Stimulated activated CD4-positive, alpha-beta T cell treated with anti-CD3 and anti-CD28 coated beads, Interleukin-1b, Interleukin-23, amount 100 ng/mL, for 1 hour (primary cell): ENCODE results near the gene MED12L.
A peak's percentile ranks its signal among the peaks of the same experiment; 100 is the strongest.
"Not testable (repeated sequence)": the region's sequence is repeated elsewhere in the genome, so short reads cannot be mapped to it uniquely, and the experiment has no call there.

Experiments
- DNase-seq, 2 donors: peaks; one replicate each; pipeline ENCODE4 v3.0.0-alpha.2; 2020; ENCODE audit warnings: low read depth in 2 of 2

The MED12L gene

GRCh38 chr3:151213881-151214280, 128.4 kb downstream of the MED12L start:
- no peak for DNase-seq

GRCh38 chr3:151214459-151214858, 129.0 kb downstream of the MED12L start:
- no peak for DNase-seq

GRCh38 chr3:151216641-151217607, 131.5 kb downstream of the MED12L start:
- DNase-seq, result no peak

GRCh38 chr3:151218136-151218535, 132.7 kb downstream of the MED12L start:
- no peak for DNase-seq

GRCh38 chr3:151219056-151219455, 133.6 kb downstream of the MED12L start:
- no peak for DNase-seq

- DNase-seq, result no peak
Observed at GRCh38 chr3:151224268-151224866, 138.9 kb downstream of the MED12L start.

GRCh38 chr3:151225040-151225975, 139.8 kb downstream of the MED12L start:
- no peak for DNase-seq

- no peak for DNase-seq
Observed at GRCh38 chr3:151226088-151226563, 140.7 kb downstream of the MED12L start.

- no peak for DNase-seq
Observed at GRCh38 chr3:151226825-151227224, 141.4 kb downstream of the MED12L start.

- no peak for DNase-seq
Observed at GRCh38 chr3:151227266-151227806, 141.9 kb downstream of the MED12L start.

- peak; percentile 52 to 55 for DNase-seq
Observed at GRCh38 chr3:151227807-151228665, 142.6 kb downstream of the MED12L start.

- no peak for DNase-seq
Observed at GRCh38 chr3:151228666-151229040, 143.2 kb downstream of the MED12L start.

- no peak for DNase-seq
Observed at GRCh38 chr3:151230646-151231045, 145.2 kb downstream of the MED12L start.

- DNase-seq, result not testable (repeated sequence)
Observed at GRCh38 chr3:151232403-151232802, 146.9 kb downstream of the MED12L start.

GRCh38 chr3:151232991-151233390, 147.5 kb downstream of the MED12L start:
- DNase-seq, result no peak

- no peak for DNase-seq
Observed at GRCh38 chr3:151234825-151235224, 149.4 kb downstream of the MED12L start.

GRCh38 chr3:151236316-151236715, 150.9 kb downstream of the MED12L start:
- DNase-seq, result no peak

GRCh38 chr3:151236736-151237135, 151.3 kb downstream of the MED12L start:
- DNase-seq, result no peak

- not testable (repeated sequence) for DNase-seq
Observed at GRCh38 chr3:151242006-151242405, 156.5 kb downstream of the MED12L start.

- no peak for DNase-seq
Observed at GRCh38 chr3:151248772-151249337, 163.4 kb downstream of the MED12L start.
